OCI-LY1 (cell line): ENCODE results near the gene ZNRF3.

Experiments
- CTCF ChIP-seq: fragments of 200-600 bp; sonication (generic), shearing (Covaris generic); IDR thresholded peaks from 2 replicates; pipeline ENCODE4 v1.5.1; 2017; ENCODE audit warnings: mild to moderate bottlenecking, antibody characterized with exemption, low read length, moderate library complexity, mixed read lengths
- EZH2 ChIP-seq: fragments of 200-600 bp; sonication (generic), shearing (Covaris generic); IDR thresholded peaks from 2 replicates; pipeline ENCODE4 v1.8.0; 2017; ENCODE audit warnings: borderline replicate concordance, mixed run types, mild to moderate bottlenecking, antibody characterized with exemption, low read length, moderate library complexity, mixed read lengths

DNA sequence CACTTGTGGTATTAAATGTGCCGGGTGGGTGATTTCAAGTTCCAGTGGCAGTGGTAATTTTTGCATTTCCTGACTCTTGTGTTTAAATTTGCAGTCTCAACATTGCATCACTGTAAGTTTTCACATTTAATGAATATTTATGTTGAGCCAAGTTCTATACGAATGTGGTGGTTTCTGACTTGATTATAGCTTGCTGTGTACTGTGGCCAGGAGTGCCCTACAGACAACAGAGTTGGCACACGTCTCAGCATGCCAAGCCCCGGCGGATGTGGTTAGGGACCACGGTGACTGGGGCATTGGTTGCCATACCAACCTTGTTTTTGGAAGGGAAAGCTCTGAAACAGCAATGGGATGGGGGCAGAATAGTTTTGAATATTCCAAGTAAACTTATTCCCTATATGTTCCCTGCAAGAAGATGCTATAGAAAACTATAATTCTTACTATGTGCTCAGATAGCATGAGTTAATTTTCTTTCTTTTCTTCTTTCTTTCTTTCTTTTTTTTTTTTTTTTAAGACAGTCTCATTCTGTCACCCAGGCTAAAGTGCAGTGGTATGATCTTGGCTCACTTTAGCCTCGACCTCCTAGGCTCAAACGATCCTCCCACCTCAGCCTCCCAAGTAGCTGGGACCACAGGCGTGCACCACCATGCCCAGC is 16.0 kb downstream of the ZNRF3 start:
- TF ChIP-seq EZH2 (no peak), CTCF (no peak)
